NCI-H82 (cell line): ENCODE measurements around the gene ACOX1.
A peak's percentile ranks its signal among the peaks of the same experiment; 100 is the strongest.

Experiments used
- DNase-seq: peaks from one replicate; lab custom pipeline; 2025; lab: John Stamatoyannopoulos, UW

ACOX1 gene

DNA sequence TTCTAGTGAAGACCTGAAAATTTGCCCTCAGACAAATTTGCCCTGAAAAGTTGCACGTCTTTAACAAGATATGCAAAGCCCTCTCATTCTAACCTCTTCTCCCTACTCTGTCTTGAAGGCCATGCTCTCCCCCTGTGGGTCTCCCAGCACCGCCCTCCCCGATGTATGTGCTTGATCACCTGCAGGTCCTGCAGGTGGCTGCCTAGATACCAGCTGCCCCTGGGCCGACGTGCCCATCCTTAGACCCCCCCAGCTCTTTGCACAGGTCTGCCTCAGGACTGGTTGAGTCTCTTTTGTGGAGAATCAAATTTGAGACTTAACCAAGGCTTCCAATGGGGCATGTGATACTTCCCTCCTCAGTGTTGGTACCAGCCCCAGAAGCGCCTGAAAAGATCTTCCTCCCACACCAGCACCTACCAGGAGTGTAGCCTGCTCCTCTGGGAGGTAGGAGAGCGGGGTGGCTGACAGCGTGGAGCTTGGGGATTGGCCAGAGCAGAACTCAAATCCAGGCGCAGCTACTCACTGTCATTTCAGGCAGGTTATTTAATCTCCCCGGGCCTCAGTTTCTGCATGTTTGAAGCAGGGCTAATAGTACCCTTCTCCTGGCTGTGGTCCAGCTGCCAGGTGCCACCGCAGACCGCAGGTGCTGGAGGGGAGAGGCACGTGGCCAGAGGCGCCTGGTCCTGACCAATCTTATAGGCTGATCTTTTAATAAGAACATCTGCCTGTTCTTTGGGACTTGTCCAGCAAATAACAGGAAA is 69.7 kb downstream of the ACOX1 start:
- DNase-seq: no peak

DNA sequence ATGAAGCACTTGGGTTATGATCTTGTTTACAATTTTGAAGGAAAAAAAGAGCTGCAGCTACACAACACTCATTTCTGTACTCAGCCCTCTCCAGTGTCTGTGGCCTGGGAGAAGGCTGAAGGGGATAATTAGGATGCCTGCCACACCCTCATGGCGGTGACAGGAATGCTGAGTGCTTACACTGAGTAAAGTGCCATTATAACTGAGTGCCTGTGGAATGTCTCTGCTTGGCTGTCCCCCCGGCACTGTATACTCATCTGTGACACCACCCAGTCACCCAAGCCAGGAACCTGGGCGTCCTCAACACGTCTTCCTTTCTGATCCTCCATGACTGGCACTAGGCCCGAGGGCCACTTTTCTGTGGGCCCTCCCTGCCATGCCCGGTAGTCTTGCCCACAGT is 70.8 kb downstream of the ACOX1 start:
- no peak for DNase-seq

DNA sequence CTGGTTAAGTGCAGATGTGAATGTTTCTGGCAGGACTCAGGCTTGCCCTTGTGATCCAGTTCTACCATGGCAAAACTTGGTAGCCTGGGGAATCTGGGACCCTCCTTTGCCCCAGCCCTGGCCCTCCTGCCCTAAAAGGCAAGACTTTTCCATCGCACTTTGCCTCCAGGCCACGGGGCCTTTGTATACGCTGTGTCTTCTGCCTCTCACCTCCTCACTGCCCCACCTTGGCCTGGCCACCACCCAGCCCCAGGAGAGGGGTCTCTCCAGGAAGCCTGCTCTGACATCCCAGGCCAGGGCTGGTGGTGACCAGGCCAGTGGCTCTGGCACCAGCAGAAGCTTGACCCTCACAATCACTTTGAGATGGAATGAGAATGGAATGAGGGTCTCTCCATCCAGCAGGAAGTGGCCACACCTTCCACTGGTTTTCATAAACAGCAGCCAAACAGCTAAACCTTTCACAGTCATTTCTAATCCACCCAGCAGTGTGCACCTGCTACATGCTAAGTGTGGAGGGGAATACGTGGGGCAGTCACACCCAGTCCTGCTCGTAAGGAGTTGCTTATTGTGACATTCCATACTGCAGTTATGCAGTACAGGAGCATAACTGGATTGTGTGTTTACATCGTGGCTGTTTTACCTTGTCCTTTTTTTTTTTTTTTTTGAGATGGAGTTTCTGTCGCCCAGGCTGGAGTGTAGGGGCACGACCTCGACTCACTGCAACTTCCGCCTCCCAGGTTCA is 72.7 kb downstream of the ACOX1 start:
- DNase-seq: no peak

DNA sequence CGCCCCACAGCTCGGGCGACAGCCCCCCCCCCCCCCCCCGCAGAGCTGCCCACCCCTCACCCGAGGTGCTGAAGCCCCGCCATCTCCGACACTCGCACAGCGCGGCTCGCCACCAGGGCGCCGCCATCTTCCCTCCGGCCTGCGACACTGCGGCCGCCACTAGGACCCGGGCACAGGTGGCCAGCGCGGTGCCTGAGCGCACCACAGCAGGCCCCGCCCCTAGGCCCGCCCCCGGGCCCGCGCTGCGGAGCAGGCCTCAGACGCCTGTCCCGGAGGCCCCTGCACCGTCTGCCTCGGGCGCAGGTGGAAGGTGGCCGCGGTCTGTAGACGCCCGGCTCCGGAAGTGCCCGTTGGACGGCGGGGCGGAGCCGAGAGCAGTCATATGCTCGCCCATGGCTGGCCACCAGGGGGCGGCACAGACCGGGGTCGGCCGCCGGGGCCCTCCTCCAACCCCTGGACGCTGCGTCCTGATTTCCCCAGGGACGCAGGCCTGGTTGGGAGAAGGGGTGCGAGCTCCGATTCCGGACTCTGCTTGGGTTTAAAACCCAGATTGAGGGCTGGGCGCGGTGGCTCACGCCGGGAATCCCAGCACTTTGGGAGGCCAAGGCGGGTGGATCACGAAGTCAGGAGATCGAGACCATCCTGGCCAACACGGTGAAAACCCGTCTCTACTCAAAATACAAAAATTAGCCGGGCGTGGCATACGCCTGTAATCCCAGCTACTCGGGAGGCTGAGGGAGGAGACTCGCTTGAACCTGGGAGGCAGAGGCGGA is 74.0 kb downstream of the ACOX1 start, which contains the start of gene MRPL38:
MRPL38 (minus strand) TSS at position 136 of the 773 bp plus-strand sequence; CDS start at position 127, 9 bp downstream.
- peak; percentile 98 for DNase-seq

DNA sequence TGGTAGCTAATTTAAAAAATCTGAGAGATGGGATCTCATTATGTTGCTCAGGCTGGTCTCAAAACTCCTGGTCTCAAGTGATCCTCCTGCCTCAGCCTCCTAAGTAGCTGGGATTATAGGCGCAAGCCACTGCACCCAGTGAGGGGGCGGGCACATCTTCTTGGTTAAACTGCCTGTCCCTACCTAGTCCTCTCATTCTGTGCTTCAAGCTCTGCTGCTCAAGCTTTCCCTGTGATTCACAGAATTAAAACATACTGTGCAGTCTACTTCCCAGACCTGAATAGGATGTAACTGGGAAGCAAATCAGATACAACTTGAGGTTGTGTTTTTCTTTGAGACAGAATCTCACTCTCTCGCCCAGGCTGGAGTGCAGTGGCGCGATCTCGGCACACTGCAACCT is 76.6 kb downstream of the ACOX1 start:
- DNase-seq: no peak

DNA sequence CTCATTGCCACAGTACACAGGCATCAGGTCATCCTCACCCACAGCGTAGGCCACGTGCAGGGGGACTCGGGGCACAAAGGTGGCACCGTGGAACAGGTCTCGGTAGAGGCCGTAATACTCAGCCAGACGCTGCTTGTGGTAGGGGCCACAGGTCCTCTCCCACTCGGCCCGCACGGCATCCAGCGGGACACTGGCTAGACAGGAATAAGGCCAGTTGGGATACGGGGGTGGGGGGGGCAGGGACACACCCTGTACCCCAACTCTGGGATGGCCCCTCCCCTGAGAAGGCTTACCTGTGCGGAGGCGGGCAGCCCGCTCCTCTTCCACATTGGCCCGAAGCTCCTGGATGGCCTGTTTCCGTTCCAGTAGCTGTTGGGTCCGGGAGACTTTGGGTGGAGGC is 77.2 kb downstream of the ACOX1 start:
- no peak for DNase-seq

DNA sequence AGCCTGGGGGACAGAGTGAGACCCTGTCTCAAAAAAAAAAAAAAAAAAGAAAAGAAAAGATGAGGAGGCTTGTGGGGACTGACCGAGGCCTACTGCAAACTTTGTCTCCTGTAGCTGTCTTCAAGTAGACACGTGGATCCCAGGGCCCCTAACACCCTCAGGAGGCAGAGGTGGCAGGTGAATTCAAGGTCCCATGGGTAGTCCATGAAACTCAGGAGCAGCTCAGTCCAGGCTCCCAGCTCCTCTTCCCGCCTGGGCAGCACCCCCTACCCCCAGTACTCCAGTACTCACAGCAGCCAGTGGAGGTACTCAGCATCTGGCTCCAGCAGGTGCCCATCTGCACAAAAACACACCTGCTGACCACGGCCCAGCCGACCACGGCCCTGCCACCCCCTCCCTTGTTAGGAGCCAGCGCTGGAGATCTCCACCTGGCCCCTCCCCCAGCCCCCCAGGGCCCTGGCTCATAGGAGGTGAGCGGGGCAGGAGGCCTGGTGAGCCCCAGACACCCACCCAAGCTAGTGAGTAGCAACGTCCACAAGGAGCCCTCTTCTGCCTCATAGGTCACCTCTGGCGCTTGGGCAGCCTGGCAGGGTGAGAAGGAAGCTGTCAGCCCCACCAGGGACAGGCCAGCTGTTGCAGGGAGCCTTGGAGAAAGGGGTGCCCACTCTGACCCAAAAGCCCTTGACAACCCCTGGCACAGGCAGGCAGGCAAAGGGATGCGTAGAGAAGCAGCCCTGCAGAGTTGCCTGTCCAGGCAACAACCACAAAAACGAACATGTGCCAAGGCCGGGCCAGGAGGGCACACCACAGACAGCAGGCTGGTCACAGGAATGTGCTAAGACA is 78.1 kb downstream of the ACOX1 start:
- no peak for DNase-seq

DNA sequence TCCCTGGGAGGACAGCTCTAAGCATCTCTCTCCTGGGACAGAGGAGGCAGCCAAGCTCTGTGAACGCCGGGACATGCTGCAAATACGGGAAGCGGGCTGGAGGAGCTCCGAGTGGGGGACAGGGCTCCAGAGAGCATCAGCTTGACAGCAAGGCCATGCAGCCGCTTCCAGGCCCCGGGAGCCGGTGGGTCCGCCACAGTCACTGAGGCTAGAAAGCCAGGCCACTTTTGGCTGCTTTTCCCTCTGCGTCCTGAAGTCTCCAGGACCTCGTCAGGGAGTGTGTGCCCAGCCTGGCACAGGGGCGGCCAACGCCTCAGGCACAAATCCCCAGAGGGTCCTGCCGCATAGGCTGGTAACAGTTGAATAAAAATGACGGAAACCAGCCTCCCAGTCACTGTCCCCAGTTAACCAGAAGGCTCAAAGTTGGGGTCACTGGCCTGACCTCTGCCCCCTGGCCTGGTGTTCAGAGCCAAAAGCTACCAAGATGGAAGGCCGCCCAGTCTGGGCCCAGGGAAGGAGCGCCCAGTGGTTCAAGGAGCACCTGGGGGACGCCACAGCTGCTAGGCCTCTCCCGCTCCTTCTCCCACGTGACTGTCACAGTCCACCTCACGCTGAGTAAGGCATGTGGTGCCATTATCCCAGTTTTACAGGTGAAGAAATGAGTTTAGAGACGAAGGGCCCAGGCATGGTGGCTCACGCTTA is 79.0 kb downstream of the ACOX1 start:
- DNase-seq: no peak

DNA sequence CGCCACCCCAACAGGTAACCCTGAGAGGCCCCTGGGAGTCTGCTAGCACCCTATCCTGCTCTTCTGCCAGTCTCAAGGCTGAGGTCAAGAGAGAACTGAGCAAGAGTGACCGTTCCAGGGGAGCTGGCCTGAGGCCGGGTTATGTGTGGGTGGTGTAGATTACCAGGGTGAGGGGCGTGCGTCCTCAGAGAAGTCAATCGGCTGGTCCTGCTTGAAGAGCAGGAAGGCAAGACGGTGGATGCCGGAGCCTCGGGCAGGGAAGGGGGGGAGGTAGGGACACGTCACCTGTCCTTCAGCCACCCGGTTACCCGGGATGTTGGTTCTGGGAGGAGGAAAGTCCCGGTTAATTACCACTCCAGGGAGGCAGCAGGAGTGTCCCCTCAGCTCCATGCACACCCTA is 79.6 kb downstream of the ACOX1 start:
- no peak for DNase-seq

DNA sequence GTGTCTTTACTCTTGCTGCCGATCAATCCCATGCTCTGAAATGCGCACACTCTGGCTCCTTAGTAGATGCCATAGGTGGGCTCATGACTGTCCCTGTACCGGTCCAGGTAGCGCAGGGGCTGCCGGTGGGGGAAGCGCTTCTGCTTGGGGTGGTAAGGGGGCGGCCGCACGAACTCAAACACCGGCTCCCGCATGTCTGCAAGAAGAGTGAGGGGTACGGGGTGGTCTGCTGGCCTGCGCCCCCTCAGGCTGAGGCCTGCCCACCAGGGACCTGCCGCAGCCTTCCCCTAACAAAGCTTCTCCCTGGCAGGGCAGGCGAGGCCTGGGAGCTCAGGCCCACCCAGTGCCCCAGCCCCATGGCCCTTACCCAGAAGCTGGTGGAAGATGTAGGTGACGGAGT is 80.2 kb downstream of the ACOX1 start:
- no peak for DNase-seq

DNA sequence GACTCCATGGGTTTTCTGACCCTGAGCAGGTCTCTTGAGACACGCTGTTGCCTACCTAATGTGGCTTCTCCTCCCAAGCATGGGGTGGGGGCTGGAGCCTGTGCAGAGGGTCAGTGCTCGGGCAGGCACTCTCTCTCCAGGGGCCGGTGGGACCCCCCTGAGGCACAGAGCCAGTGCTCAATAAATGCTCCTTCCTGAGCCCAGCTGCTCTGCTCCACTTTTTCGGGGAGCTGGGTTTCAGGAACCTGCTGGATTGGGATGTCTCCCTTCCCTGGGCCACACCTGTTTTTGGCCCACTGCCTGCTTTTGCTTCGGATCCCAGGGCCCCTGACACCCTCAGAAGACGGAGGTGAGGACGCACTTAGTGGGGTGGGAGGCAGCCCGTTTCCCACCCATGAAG is 80.9 kb downstream of the ACOX1 start:
- no peak for DNase-seq

DNA sequence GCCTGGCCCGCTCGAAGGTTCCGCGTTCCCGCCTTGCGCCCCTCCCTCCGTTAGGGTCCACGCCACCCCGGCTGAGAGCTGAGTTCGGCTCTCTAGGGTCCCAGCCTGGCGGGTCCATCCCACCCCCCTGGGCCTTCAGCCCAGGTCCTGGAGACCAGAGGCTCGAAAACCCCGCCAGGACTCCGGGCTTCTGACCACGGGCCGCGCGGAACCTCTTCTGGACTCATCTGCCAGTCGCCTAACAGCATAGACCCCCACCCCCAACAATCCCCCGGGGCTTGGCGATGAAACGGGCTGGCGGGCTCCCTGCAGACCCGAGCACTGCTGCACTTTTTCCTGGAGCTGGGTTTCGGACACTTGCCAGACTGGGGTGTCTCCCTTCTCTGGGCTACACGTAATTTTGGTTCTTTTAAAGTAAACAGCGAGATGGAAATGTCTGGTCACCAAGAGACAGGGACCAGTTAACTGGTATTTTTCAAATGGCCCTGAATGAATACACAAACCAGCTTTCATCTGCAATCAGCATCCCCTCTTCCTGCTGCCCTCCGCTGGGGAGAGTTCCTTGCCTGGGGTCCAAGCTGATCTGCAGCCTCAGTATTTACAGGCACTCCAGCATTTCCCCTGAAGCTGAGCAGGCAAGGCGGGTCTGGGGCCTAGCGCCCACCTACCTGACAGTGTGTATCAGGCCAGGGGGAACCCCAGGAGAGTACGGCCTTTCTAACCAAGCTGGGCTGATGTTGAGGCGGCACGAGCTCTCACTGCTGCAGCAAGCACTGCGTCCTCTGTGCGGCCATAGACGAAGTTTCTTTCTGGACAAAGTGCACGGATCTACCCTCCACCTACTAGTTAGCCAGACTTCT is 81.6 kb downstream of the ACOX1 start:
- DNase-seq: no peak

DNA sequence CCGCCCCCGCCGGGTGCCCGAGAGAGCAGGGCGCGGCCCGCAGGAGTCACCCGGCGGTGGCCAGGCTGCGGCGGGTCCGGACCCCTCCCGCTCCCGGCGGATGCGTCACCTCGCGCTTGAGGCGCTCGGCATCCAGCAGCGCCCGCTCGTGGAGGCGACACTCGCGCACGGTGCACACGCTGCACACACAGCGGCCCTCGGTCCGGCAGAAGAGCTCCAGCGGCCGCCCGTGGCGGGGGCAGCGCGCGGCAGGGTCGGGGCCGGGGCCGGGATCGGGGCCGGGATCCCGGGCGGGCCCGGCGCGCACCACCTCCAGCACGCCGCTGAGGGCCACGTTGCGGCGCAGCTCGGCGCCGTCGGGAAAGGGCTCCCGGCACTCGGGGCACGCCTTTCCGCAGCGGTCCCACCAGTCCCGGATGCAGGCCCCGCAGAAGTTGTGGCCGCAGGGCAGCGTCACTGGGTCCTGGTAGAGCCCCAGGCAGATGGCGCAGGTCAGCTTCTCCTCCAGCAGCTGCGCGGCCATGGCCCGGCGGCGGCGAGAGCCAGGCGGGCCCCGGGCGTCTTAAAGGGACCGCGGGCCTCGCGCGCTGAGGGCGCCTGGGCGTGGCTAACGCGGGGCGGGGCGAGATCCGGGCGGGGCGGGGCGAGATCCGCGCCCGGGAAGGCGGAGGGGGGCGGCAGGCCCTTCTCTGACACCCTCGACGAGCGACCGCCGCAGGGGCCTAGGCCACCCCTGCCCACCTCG is 82.4 kb downstream of the ACOX1 start, which contains the start of gene TRIM65:
TRIM65 (minus strand) TSS at position 537 of the 745 bp plus-strand sequence; CDS start at position 523, 14 bp downstream.
- DNase-seq: peak; percentile 90

DNA sequence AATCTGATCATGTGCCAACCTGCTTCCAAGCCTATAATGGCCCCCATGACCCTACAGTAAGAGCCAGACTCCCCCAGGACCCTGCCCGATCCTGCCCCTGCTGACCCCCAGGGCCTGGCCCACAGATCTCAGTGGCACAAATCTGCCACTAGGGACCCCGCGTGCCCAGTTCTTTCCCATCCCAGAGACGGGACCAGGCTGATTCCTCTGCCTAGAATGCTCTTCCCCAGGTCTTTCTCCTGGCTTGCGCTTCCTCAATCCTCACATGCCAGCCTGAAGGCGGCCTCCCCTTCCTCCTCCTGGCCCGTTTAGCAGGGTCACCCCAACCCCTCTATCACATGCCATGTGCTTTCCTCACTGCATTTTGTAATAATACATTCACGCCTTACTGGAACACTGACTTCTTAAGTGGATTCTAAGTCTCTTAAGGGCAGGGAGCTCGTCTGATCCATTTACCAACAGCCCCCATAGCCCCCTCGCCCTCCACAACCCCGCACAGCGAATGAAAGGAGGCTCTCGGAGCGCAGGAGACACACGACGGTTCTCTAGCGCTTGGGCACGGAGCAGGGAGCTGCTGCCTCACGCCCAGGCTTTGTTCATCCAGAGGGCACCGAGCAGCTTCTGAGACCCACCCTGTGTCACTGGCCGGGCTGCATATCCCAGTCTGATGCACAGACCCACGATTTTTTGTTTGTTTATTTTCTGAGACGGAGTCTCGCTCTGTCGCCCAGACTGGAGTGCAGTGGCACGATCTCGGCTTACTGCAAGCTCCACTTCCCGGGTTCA is 83.4 kb downstream of the ACOX1 start:
- DNase-seq: peak; percentile 72

DNA sequence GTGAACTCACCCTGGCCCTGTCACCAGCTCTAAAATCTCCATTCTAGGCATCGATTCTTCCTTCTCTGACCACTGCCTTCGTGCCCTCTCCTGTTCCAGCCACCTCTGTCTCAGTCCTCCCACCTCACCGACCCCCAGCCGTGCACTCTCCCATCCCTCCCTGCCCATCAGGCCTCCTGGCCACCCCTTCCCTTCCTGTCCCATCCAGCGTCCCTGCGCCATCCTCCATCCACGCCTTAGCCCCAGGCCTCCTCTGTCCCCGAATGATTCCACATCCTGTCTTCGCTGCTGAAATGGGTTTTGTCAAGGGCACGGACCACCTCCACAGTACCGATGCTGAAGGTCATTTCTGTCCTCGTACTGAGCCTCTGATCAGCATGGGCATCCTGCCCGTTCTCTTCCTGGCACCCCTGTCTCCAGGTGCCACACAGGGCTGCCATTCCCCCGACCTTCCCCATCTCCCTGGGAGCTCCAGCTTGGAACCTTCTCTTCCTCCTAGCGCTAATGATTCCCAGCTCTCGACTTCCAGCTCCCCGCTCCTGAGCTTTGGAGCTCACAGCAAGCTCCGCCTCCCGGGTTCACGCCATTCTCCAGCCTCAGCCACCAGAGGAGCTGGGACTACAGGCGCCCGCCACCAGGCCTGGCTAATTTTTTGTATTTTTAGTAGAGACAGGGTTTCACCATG is 84.8 kb downstream of the ACOX1 start:
- peak; percentile 33 for DNase-seq

DNA sequence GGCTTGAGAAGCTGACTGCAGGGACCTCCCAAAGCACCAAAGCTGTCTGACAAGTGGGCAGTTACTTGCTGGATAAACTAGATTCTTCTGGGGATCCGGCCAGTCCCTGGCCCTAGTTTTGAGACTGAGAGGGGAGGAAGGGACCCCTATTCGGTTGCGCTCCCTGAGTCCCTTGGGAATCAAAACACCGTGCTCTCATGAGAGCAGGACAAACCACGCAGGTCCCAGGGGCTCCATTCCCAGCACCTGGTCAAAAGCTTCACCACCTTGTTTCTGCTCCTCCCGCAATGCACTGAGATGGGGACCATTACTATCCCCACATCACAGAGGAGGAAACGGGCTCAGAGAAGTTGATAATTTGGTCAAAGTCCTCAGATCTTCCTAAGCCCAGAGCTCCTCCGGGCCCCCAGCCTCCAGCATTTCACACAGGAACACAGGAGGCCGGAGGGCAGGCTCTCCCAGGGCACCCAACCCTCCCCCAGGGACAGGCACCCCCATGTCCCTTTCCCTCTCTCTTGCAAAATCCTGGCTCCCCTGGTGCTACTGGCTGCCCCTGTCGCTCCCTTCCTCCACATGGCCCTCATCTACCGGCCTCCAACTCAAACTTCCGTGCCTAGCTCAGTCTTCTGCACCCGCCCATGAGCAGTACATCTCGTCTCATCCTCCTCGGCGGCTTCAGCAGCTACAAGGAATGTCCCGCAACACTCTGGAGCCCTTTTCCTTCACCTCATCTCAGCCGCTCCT is 85.5 kb downstream of the ACOX1 start:
- DNase-seq: no peak

DNA sequence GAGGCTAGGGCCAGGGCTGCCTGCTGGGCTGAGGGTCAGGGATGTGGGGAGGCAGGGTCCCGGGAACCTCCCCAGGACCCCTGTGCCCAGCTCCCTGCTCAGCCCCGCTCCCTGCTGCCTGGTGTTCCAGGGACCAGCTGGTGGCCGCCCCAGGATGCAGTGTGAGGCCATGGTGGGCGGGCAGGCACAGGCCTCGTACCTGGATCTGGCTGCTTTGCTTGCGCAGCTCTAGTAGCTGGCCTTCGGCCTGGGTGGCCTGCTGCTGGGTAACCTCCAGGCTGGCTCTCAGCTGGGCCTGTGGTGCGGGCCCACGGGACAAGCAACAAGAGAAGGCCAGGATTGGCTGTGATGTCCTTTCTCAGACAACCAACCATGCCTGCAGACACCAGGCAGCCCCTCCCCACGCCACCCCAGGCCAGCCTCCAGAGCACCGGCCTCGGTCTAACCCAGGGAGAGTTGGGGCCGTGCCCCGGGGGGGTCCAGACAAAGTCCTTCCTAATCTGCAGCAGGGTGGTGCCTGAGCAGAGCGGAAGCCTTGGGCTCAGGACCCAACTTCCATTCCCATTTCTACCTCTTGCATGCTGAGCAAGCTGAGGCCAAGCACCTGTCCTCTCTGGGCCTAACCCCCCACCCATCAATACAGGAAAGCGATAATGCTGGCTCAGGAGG is 86.3 kb downstream of the ACOX1 start:
- no peak for DNase-seq
